GM18861 (cell line): ENCODE results near the gene EDAR.

Experiments used
- ATAC-seq: cut with Tn5 transposase; IDR thresholded peaks from one replicate; pipeline ENCODE4 v1.9.1; 2021; ENCODE audit not compliant: unreplicated experiment

Gene EDAR

GRCh38 chr2:108911807-108912628 is 77.0 kb downstream of the EDAR start:
- ATAC-seq, result no peak

DNA sequence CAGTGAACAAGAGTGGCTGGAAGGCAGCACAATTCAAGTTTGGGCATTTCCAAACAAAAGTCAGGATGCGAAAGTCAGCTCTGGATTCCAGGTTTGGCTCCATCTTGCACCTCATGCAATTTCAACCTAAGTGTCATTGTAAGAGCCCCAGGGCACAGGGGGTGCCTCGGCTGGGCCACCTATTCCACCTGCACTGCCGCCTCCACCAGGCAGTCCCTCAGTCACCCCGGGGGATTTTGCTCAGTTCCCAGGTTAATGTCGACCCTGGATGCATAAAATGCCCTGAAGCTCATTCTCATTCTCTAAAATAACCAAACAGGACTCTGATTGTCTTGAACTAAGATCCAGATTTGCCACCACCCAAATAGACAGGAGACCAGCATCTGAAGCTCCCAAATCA is 77.6 kb downstream of the EDAR start:
- no peak for ATAC-seq

DNA sequence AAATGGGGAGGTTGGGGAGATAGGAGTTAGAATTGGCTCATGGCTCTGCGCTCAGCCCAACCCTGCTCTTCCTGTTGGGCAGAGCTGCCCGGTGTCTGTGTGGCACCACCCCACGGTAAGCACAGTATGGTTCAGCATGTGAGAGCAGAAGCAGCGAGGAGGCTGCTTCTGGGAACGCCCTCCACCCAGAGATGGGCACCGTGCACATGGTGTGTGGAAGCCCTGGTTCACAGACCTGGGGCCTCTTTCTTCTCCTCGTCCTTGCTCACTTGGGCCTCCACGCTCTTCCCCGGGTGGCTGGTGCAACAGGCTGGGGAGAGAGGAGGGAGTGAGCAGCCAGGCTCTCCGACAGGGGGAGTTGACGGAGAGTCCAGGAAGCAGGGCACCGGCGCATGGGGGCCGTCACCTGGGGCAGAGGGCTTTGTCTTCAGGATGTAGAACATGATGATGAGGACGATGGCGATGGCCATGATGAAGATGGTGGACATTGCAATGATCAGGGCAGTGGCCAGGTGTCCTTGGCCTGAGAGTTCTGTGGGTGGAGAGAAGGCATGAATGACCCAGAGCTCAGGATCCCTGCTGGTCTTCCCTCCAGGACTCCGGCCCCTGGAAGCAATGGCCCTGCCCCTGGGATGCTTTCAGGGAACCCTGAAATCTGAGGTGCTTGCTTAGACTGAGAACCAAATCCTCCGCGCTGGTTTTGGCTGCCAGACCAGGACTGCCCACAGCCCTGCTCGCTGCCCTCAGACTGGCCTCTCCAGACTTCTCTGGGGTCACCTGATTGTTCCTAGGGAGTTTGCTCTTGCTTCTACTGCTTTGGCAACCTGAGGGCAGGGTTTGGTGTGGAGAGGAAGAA is 78.3 kb downstream of the EDAR start:
- no peak for ATAC-seq

- no peak for ATAC-seq
Measured at GRCh38 chr2:108910011-108910431, 79.0 kb downstream of the EDAR start.

DNA sequence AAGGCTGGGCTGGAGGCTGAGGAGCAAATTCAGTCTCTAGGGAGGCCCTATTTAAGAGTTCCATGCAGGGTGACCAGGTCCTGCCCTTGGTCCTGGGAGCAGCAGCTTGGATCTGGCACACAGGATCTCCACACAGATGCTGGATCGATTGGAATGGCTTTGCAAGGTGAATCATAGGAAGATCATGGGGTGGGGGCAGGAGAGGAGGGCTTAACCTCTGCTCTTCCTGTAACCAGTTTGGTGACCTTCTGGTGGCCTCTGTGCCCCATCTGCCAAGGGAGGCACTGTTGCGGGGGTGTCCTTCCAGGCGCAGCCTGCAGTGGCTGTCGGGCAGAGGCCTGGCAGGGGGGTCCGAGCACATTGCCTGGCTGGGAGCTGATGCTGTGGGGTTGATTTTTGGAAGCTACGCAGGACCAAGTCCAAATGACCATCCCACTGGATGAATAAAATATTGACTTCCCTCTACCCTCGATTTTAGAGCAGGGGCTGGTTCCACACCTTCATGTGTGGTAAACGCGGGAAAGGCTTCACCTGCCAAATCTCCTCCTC is 79.7 kb downstream of the EDAR start:
- no peak for ATAC-seq

DNA sequence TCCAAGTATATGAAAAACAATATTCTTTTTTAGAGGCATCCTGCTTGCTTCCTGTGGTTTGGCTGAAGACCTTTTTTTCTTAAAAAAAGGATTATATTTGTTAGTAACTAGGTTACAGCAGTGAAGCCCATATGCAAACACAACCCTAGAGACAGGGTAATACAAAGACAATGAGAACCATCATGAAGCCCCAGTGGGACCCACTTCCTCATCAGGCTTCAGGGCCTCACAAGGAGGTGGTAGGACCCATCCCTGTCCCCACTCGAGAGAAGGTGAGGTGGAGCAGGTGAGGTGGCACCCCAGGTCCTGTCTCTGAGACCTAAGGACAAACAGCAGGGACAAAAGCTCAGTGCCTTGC is 80.3 kb downstream of the EDAR start:
- ATAC-seq, result no peak

DNA sequence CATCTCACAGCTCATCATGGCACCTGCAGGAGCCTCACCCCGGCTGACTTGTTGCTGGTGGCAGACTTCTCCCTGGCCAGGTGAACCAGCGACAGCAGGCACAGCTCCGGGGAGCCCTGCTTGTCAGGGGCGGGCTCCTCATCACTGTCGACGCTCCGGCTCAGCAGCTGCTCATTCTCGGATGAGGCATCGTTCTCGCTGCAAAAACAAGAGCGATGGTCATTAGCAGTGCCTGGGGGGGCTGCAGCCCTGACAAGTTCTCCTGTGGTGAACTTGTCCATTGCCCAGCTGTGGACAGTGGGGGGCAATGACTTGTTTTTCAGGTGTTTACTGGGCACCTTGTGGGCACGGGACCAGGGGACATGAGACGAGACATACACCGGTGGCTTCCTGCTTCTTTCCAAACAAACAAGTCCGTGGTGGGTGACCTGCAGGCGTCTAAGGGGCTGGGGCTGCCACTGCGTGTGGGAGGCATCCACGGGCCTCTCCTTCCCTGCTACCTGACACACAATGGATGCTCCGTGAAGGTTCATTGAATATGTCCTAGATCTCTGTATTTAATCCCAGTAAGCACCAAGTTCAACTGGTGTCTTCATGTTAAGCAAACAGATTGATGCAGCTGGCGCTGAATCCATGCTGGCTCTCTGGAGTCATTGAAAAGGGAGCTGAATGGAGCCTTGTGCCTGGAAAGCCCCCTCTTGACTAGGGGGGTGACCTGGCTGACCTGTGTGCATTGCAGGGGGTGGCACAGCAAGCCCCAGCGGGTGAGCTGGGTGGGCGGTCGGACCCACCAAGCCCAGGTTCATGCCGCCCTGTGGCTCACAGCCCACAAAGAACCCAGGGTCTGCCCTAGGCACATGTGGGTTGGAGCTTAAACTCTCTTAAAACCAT is 81.0 kb downstream of the EDAR start:
- ATAC-seq, result no peak

GRCh38 chr2:108906403-108907077 is 82.5 kb downstream of the EDAR start:
- ATAC-seq, result no peak

DNA sequence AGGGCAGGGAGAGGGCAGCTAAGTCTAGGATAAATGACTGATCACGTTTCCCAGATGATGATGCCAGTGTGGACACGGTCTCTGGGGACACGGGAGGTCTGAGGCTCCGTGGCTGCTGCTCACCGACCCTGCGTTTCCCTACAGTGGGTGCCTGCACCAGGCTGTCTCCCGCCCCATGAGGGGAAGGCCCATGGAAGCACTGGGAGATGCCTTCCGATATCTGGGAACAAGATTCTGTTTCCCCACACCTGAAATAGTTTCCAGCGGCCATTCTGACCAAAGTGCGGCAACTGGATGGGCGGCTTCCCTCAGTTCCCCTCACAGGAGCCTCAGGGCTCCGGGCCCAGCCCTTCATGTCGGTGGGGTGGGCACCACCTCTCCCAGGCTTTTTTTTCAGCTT is 83.1 kb downstream of the EDAR start:
- ATAC-seq, result no peak

GRCh38 chr2:108905176-108905575 is 83.8 kb downstream of the EDAR start:
- ATAC-seq, result no peak

GRCh38 chr2:108904680-108905079 is 84.3 kb downstream of the EDAR start:
- no peak for ATAC-seq

DNA sequence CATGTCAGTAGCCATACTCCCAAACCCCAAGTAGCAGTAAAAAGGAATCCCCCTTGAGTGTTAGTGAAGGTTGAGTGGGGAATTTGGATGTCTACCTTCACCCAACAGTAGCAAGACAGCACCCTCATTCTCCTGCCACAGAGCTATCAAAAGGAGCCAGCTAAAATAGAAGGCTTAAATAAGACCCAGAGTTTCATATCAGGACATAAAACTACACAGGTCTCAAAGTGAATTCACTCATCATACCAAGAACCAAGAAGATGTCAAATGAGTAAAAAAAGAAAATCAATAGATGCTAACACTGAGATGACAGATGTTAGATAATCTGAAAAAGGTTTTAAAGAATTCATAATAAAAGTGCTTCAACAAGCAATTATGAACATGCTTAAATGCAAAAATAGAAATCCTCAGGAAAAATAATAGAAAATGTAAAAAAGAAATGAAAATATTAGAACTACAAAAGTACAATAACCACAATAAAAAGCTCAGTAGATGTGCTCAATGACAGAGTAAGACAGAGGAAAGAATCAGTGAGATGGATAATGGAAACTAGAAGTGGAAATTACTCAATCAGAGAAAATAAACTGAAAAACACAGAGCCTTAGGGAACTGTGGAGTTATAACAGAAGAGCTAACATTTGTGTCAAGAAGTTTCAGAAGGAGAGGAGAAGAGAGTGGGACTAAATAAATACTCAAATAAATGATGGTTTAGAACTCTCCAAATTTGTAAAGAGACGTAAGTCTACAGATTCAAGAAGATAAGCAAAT is 90.5 kb downstream of the EDAR start:
- ATAC-seq, result no peak

- no peak for ATAC-seq
Measured at GRCh38 chr2:108896741-108897140, 92.3 kb downstream of the EDAR start.

DNA sequence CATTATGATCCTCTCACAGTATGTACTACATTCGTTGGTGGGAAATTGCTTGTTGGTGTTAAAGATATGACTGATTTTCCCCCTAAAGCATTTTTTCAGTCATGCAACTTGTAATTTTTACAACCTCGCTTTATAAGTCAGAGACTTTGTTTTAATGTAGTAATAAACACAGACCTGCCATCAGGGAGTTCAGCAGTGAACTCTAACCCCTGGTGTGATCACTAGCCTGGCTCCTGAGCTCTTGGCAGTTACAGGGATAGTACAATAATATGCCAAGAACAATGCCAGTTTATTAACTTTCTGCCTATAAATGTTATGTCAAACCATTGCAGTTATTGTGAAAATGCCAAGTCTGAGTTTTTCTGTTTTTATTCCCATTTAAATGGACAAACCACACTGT is 93.8 kb downstream of the EDAR start:
- no peak for ATAC-seq

DNA sequence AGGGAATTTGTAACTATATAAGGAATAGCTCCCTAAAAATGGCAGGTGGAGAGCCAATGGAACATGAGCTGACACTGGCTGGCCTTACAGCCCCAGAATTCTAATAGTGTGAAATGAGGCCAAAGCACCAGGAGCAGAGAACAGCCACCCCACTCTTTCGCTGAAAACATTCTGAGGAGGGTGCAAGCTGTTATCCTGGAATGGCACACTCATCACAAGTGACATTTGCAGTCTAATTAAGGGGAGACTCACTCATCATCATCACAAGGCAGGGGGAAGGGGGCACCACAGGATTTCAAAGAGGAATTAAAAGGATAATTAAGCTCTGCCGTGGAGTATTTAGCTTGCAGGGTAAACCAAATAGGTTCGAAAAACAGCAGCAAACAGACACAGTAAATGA is 94.3 kb downstream of the EDAR start:
- ATAC-seq, result no peak

- ATAC-seq, result no peak
Measured at GRCh38 chr2:108893277-108893676, 95.7 kb downstream of the EDAR start.

DNA sequence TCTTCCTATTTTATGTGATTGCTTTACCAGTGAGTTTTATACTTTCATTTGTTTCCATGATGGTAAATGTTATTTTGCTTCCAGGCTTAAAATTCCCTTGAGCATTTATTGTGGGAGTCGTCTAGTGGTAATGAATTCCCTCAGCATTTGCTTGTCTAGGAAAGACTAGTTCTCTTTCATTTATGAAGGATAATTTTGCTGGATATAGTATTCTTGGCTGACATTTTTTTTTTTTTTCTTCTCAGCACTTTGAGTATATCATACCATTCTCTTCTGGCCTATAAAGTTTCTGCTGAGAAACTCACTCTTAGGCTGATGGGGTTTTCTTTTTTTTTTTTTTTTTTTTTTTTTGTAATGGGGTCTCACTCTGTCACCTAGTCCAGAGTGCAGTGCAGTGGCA is 99.1 kb downstream of the EDAR start:
- no peak for ATAC-seq

GRCh38 chr2:108884619-108885018 is 104.4 kb downstream of the EDAR start:
- no peak for ATAC-seq

- no peak for ATAC-seq
Measured at GRCh38 chr2:108878276-108878675, 110.7 kb downstream of the EDAR start.

DNA sequence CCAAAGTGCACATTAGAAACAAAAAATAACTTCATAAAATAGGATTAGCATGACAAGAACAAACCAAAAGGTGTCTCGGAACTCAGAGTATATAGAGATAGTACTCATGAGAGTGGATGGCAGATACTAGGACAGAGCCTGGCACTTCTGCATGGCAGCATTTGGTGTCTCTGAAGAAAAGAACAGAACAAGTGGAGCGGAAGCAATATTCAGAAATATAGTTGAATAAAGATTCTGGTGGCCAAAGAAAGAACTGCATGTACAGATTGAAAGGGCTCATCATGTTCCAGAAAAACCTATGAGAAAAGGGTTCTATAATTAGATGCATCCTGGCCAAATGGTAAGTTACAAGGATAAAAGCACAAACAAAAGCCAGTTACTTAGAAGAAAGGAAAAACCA is 111.5 kb downstream of the EDAR start:
- no peak for ATAC-seq
